ENCODE measurements around the gene ERLEC1.
"Not testable (repeated sequence)": the region's sequence is repeated elsewhere in the genome, so short reads cannot be mapped to it uniquely, and the experiment has no call there.

ERLEC1 gene

DNA sequence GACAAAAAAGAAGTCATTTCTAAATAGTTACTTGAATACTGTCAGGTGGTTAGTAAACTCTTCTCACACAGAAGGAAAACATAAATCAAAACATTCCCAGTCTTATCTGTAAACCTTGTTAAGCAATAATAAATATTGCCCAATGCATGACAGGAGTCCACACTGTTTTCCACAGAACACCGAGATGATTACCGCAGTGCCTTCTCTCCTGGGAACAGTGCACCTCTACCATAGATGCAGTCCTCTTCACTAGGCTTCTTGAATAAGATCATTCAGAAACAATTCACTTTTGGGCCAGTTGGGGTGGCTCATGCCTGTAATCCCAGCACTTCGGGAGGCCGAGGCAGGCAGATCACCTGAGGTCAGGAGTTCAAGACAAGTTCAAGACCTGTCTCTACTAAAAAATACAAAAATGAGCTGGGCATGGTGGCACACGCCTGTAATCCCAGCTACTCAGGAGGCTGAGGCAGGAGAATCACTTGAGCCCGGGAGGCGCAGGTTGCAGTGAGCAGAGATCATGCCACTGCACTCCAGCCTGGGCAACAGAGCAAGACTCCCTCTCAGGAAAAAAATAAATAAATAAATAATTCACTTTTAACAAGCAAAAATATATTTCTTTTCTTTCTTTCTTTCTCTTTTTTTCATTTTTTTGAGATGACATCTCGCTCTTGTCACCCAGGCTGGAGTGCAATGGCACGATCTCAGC, 64.4 kb downstream of the ERLEC1 start:
- not testable (repeated sequence) for H3K14ac ChIP-seq (ENCODE audit: low read length in 2 of 2); H3K27ac ChIP-seq (ENCODE audit: low read length, poor library complexity, severe bottlenecking); H3K4me3 ChIP-seq (ENCODE audit: insufficient read depth in 1 of 2, low read depth in 1 of 2, low read length in 2 of 2); H4K8ac ChIP-seq (ENCODE audit: low read length); H3K9me3 ChIP-seq (ENCODE audit: control insufficient read depth, low read length); H3K9ac ChIP-seq (ENCODE audit: low read length); H4K91ac ChIP-seq (ENCODE audit: low read length); H2BK15ac ChIP-seq (ENCODE audit: low read depth, poor library complexity, severe bottlenecking); H3K4ac ChIP-seq (ENCODE audit: low read depth in 1 of 2, low read length in 2 of 2); H2BK12ac ChIP-seq (ENCODE audit: low read length in 2 of 2); H2AK5ac ChIP-seq (ENCODE audit: low read length, severe bottlenecking); H2BK5ac ChIP-seq (ENCODE audit: low read depth, low read length, poor library complexity, severe bottlenecking); H3K18ac ChIP-seq (ENCODE audit: low read depth in 1 of 2, low read length in 2 of 2); H3K4me2 ChIP-seq (ENCODE audit: low read length, poor library complexity, severe bottlenecking); H3K4me1 ChIP-seq (ENCODE audit: control insufficient read depth, insufficient read depth, low read depth, low read length); H3K23ac ChIP-seq (ENCODE audit: low read length in 2 of 2); H2BK120ac ChIP-seq (ENCODE audit: low read depth, low read length); H3K27me3 ChIP-seq (ENCODE audit: control insufficient read depth in 1 of 2, insufficient read depth in 1 of 2, low read length in 2 of 2); H2AFZ ChIP-seq (ENCODE audit: low read depth, low read length)
- WGBS = 86% methylated on average over 7 of the region's 9 CpGs
- Histone ChIP-seq H3K79me1 (replicated peaks; ENCODE audit: low read length, poor library complexity, severe bottlenecking) (peaks cover 11% of the 10 kb centered on the region), H3K36me3 (ENCODE audit: control insufficient read depth in 1 of 2, insufficient read depth in 2 of 2, low read depth in 1 of 2, low read length in 2 of 2) (peaks cover 14 to 35% of the 10 kb centered on the region in 2 experiments)
- peak; percentile 38 for DNase-seq

- no peaks in the 10 kb centered on the region for H3K9me3 ChIP-seq (ENCODE audit: control insufficient read depth, low read length)
- DNase-seq = no peak
- no peak overlapping the region for H3K4me2 ChIP-seq (ENCODE audit: low read length, poor library complexity, severe bottlenecking)
- no peak overlapping the region for H2AK5ac ChIP-seq (ENCODE audit: low read length, severe bottlenecking)
- H2BK5ac ChIP-seq (ENCODE audit: low read depth, low read length, poor library complexity, severe bottlenecking) = no peak overlapping the region
- no peak overlapping the region for H3K9ac ChIP-seq (ENCODE audit: low read length)
- H3K36me3 ChIP-seq (ENCODE audit: control insufficient read depth in 1 of 2, insufficient read depth in 2 of 2, low read depth in 1 of 2, low read length in 2 of 2) = peaks cover 14 to 38% of the 10 kb centered on the region in 2 experiments
- no peak overlapping the region for H2BK120ac ChIP-seq (ENCODE audit: low read depth, low read length)
- H2AFZ ChIP-seq (ENCODE audit: low read depth, low read length) = no peak overlapping the region
- H3K27ac ChIP-seq (ENCODE audit: low read length, poor library complexity, severe bottlenecking) = no peak overlapping the region
- no peak overlapping the region for H4K8ac ChIP-seq (ENCODE audit: low read length)
- no peak overlapping the region for H3K4me3 ChIP-seq (ENCODE audit: insufficient read depth in 1 of 2, low read depth in 1 of 2, low read length in 2 of 2)
- no peak overlapping the region for H3K18ac ChIP-seq (ENCODE audit: low read depth in 1 of 2, low read length in 2 of 2)
- H2BK12ac ChIP-seq (ENCODE audit: low read length in 2 of 2) = no peak overlapping the region
- H4K91ac ChIP-seq (ENCODE audit: low read length) = no peak overlapping the region
- H3K27me3 ChIP-seq (ENCODE audit: control insufficient read depth in 1 of 2, insufficient read depth in 1 of 2, low read length in 2 of 2) = no peaks in the 10 kb centered on the region
- H3K4ac ChIP-seq (ENCODE audit: low read depth in 1 of 2, low read length in 2 of 2) = no peak overlapping the region
- WGBS = 96% methylated on average over 4 of the region's 4 CpGs
- peaks cover 2% of the 10 kb centered on the region for H3K4me1 ChIP-seq (ENCODE audit: control insufficient read depth, insufficient read depth, low read depth, low read length)
- H3K79me1 ChIP-seq (replicated peaks; ENCODE audit: low read length, poor library complexity, severe bottlenecking) = peaks cover 15% of the 10 kb centered on the region
- H2BK15ac ChIP-seq (ENCODE audit: low read depth, poor library complexity, severe bottlenecking) = no peak overlapping the region
- H3K23ac ChIP-seq (ENCODE audit: low read length in 2 of 2) = no peak overlapping the region
- H3K14ac ChIP-seq (ENCODE audit: low read length in 2 of 2) = no peak overlapping the region
These were observed 65.7 kb downstream of the ERLEC1 start for GRCh38 chr2:53852532-53852931.

DNA sequence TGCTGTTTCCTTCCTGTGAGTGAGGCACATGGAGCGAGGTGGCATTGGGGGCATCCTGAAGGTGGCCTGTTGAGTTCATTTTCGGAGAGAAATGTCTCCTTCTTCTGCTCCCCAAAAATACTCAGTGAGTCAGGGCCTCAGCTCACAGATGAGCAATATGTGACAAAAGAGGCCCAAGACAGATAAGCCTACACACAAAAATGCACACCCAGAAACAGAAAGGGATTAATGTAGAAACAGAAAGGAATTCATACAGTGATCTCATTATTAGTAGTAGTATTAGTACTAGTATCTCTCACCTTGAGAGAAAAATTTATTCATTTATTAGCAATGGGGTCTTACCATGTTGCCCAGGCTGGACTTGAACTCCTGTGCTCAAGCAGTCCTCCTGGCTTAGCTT, 67.8 kb downstream of the ERLEC1 start:
- Histone ChIP-seq H2BK12ac (ENCODE audit: low read length in 2 of 2) (no peak overlapping the region), H2BK5ac (ENCODE audit: low read depth, low read length, poor library complexity, severe bottlenecking) (no peak overlapping the region), H3K4me2 (ENCODE audit: low read length, poor library complexity, severe bottlenecking) (no peak overlapping the region), H2AFZ (ENCODE audit: low read depth, low read length) (no peak overlapping the region), H3K23ac (ENCODE audit: low read length in 2 of 2) (no peak overlapping the region), H4K91ac (ENCODE audit: low read length) (no peak overlapping the region), H3K27ac (ENCODE audit: low read length, poor library complexity, severe bottlenecking) (no peak overlapping the region), H3K79me1 (replicated peaks; ENCODE audit: low read length, poor library complexity, severe bottlenecking) (peaks cover 21% of the 10 kb centered on the region), H3K4me1 (ENCODE audit: control insufficient read depth, insufficient read depth, low read depth, low read length) (peaks cover 2% of the 10 kb centered on the region), H3K14ac (ENCODE audit: low read length in 2 of 2) (no peak overlapping the region), H4K8ac (ENCODE audit: low read length) (no peak overlapping the region), H3K9ac (ENCODE audit: low read length) (no peak overlapping the region), H3K18ac (ENCODE audit: low read depth in 1 of 2, low read length in 2 of 2) (no peak overlapping the region), H2BK120ac (ENCODE audit: low read depth, low read length) (no peak overlapping the region), H3K4ac (ENCODE audit: low read depth in 1 of 2, low read length in 2 of 2) (no peak overlapping the region), H3K4me3 (ENCODE audit: insufficient read depth in 1 of 2, low read depth in 1 of 2, low read length in 2 of 2) (no peak overlapping the region), H2BK15ac (ENCODE audit: low read depth, poor library complexity, severe bottlenecking) (no peak overlapping the region), H3K27me3 (ENCODE audit: control insufficient read depth in 1 of 2, insufficient read depth in 1 of 2, low read length in 2 of 2) (no peaks in the 10 kb centered on the region), H3K9me3 (ENCODE audit: control insufficient read depth, low read length) (no peaks in the 10 kb centered on the region), H3K36me3 (ENCODE audit: control insufficient read depth in 1 of 2, insufficient read depth in 2 of 2, low read depth in 1 of 2, low read length in 2 of 2) (peaks cover 19 to 30% of the 10 kb centered on the region in 2 experiments), H2AK5ac (ENCODE audit: low read length, severe bottlenecking) (no peak overlapping the region)
- no peak for DNase-seq
- 100% methylated on average over 2 of the region's 2 CpGs for WGBS

- WGBS = 100% methylated on average over 2 of the region's 2 CpGs
- H3K27ac ChIP-seq (ENCODE audit: low read length, poor library complexity, severe bottlenecking) = no peak overlapping the region
- no peak overlapping the region for H3K4ac ChIP-seq (ENCODE audit: low read depth in 1 of 2, low read length in 2 of 2)
- H2BK15ac ChIP-seq (ENCODE audit: low read depth, poor library complexity, severe bottlenecking) = no peak overlapping the region
- H2AK5ac ChIP-seq (ENCODE audit: low read length, severe bottlenecking) = no peak overlapping the region
- H3K23ac ChIP-seq (ENCODE audit: low read length in 2 of 2) = no peak overlapping the region
- H3K18ac ChIP-seq (ENCODE audit: low read depth in 1 of 2, low read length in 2 of 2) = no peak overlapping the region
- no peak overlapping the region for H2AFZ ChIP-seq (ENCODE audit: low read depth, low read length)
- no peak overlapping the region for H3K14ac ChIP-seq (ENCODE audit: low read length in 2 of 2)
- H4K91ac ChIP-seq (ENCODE audit: low read length) = no peak overlapping the region
- H2BK120ac ChIP-seq (ENCODE audit: low read depth, low read length) = no peak overlapping the region
- no peak overlapping the region for H4K8ac ChIP-seq (ENCODE audit: low read length)
- H3K4me1 ChIP-seq (ENCODE audit: control insufficient read depth, insufficient read depth, low read depth, low read length) = peaks cover 2% of the 10 kb centered on the region
- H3K36me3 ChIP-seq (ENCODE audit: control insufficient read depth in 1 of 2, insufficient read depth in 2 of 2, low read depth in 1 of 2, low read length in 2 of 2) = peaks cover 24 to 29% of the 10 kb centered on the region in 2 experiments
- H3K4me2 ChIP-seq (ENCODE audit: low read length, poor library complexity, severe bottlenecking) = no peak overlapping the region
- H3K27me3 ChIP-seq (ENCODE audit: control insufficient read depth in 1 of 2, insufficient read depth in 1 of 2, low read length in 2 of 2) = no peaks in the 10 kb centered on the region
- H3K9ac ChIP-seq (ENCODE audit: low read length) = no peak overlapping the region
- no peak overlapping the region for H2BK5ac ChIP-seq (ENCODE audit: low read depth, low read length, poor library complexity, severe bottlenecking)
- H3K4me3 ChIP-seq (ENCODE audit: insufficient read depth in 1 of 2, low read depth in 1 of 2, low read length in 2 of 2) = no peak overlapping the region
- DNase-seq = no peak
- peaks cover 24% of the 10 kb centered on the region for H3K79me1 ChIP-seq (replicated peaks; ENCODE audit: low read length, poor library complexity, severe bottlenecking)
- H2BK12ac ChIP-seq (ENCODE audit: low read length in 2 of 2) = no peak overlapping the region
- H3K9me3 ChIP-seq (ENCODE audit: control insufficient read depth, low read length) = no peaks in the 10 kb centered on the region
These were observed 69.4 kb downstream of the ERLEC1 start for GRCh38 chr2:53856272-53856671.
